Skeletal muscle satellite cell (primary cell): ENCODE data around the gene HOXC11.

Source experiments
- H3K27me3 ChIP-seq: 2 replicates; pipeline ENCODE4 v1.7.0; 2013; ENCODE audit warnings: low read length; ENCODE audit not compliant: control insufficient read depth, insufficient read depth
- H3K36me3 ChIP-seq: 2 replicates; pipeline ENCODE4 v1.7.0; 2013; ENCODE audit warnings: mild to moderate bottlenecking, control low read depth, low read length; ENCODE audit not compliant: insufficient read depth
- H3K4me1 ChIP-seq: 2 replicates; pipeline ENCODE4 v1.7.0; 2013; ENCODE audit warnings: low read length; ENCODE audit not compliant: control insufficient read depth, insufficient read depth
- H3K4me2 ChIP-seq: 2 replicates; pipeline ENCODE4 v1.7.0; 2013; ENCODE audit warnings: mild to moderate bottlenecking, low read length
- H3K4me3 ChIP-seq: 2 replicates; pipeline ENCODE4 v1.7.0; 2013; ENCODE audit warnings: low read length
- H3K9ac ChIP-seq: 2 replicates; pipeline ENCODE4 v1.7.0; 2013; ENCODE audit warnings: mild to moderate bottlenecking, low read depth, low read length, moderate library complexity
- H3K9me3 ChIP-seq: replicated peaks from 2 replicates; pipeline ENCODE4 v1.7.0; 2013; ENCODE audit warnings: mild to moderate bottlenecking, control low read depth, low read length

Gene HOXC11

DNA sequence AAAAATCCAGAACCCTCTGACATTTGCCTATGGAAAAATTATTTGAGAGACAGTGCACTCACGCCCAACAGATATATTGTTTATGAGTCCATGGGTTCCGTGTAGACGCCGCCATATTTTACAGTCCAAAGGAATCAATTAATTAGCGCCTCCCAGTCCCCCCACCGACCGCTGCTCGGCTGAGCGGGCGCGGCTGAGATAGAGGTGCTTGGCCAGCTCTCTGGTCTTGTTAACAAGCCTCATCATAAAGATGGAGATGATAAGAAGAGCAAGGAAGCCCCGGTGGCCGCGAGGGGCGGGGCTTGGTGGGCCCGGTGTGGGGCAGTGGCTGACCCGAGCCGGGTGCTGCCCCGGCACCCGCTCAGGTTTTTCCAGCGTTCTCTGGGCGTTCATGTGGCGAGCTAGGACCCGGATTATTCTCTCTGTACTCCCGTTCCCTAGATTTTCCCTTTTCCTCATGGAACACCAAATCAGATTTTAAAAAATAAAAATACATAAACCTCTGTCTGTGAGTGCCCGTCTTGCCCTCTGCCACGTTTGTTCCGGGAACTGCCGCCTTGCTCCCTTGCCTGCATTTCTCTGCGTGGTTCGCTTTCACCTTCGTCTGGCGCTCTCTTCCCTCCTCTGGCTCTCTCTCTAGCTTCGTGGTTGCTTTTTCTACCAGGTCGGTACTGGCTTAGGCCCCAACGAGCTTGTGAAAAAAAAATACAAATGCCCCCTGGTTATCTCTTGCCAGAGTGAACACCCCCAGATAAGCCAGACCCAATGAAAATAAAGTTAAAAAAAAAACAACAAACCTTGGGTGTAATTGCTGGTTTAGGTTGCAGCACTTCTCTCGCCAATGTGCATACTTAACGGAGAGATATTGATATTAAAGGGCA is 9.3 kb upstream of the HOXC11 start:
- Histone ChIP-seq H3K4me2 (peak overlapping the region; percentile 79), H3K36me3 (no peaks in the 10 kb centered on the region), H3K4me3 (peak overlapping the region; percentile 87), H3K27me3 (no peaks in the 10 kb centered on the region), H3K9me3 (no peaks in the 10 kb centered on the region), H3K4me1 (peaks cover 43% of the 10 kb centered on the region), H3K9ac (peak overlapping the region; percentile 96)

DNA sequence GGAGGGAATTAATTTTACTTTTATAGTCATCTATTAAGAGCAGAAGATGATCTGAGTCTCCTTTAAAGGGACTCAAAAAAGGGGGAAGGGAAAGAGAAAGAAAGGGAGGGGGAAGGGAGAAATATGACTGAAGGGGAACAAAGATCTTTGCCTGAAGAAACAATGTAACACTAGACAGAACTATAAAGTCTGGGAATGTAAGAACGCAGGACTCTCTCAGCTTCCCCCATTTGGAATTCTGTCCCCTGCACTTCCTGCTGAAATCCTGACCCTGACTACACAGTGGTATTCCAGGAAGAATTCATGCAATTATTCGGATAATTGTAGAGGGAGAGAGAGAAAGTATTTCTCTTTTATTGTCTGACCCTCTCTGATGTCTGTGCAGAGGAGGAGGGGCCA is 8.6 kb upstream of the HOXC11 start:
- peak overlapping the region; percentile 87 for H3K4me3 ChIP-seq
- peak overlapping the region; percentile 96 for H3K9ac ChIP-seq
- H3K4me2 ChIP-seq: peak overlapping the region; percentile 79
- no peaks in the 10 kb centered on the region for H3K9me3 ChIP-seq
- H3K27me3 ChIP-seq: no peaks in the 10 kb centered on the region
- peaks cover 50% of the 10 kb centered on the region for H3K4me1 ChIP-seq
- no peaks in the 10 kb centered on the region for H3K36me3 ChIP-seq

DNA sequence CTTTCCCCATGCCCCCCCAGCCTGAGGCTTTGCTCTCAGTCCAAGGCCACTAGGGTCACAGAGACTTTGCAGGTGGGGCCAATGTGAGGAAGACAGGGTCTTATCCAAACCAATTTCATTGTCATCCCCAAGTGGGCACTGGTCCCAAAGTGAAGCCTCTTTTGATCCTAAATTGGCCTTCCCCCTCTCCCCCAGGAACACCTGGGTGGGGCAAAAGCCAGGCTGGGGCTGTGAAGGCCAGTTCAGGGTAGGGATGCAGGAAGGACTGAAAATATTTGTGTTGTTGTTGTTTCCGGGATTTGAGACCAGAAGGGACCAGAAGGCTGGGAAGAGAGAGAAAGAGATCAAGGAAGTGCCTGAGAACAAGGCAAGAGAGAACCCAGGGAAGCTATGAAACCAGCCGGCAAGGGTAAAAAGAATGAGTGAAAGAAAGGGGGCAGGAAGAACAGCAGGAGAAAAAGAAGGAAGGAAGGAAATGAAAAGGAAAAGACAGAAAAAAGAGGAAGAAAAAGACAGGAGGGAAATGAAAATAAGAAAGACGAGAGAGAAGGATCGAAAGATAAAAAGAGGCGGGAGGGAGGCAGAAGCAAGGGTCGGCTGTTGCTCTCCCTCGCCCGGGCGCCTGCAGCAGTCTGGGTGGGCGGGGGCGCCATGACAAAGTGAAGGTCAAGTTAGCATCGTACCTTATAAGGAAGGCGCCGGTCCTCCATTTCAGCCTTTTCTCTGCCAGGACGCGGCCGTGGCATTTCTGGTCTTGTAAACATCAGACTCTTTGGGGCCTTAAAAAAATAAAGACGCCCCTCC is 7.4 kb upstream of the HOXC11 start:
- Histone ChIP-seq H3K27me3 (no peaks in the 10 kb centered on the region), H3K9me3 (no peaks in the 10 kb centered on the region), H3K4me2 (peak overlapping the region; percentile 79), H3K4me3 (peak overlapping the region; percentile 87), H3K9ac (peak overlapping the region; percentile 96), H3K4me1 (peaks cover 54% of the 10 kb centered on the region), H3K36me3 (no peaks in the 10 kb centered on the region)

DNA sequence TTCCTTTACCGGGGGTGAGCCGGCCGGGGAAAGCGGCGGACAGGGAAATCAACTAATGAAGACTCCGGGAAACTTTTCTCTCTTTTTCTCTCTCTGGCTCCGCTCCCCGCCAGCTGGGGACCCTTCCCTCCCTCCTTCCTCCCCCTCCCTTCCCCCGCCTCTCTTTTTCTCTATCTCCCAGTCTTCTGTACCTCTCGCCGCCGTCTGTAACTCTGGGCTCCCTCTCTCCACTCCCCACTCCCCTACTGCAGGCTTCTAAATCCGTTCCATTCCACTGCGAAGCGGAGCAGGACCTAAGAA is 6.9 kb upstream of the HOXC11 start:
- Histone ChIP-seq H3K4me3 (peak overlapping the region; percentile 87), H3K36me3 (no peaks in the 10 kb centered on the region), H3K4me1 (peaks cover 53% of the 10 kb centered on the region), H3K4me2 (peak overlapping the region; percentile 79), H3K9ac (peak overlapping the region; percentile 96), H3K27me3 (no peaks in the 10 kb centered on the region), H3K9me3 (no peaks in the 10 kb centered on the region)

DNA sequence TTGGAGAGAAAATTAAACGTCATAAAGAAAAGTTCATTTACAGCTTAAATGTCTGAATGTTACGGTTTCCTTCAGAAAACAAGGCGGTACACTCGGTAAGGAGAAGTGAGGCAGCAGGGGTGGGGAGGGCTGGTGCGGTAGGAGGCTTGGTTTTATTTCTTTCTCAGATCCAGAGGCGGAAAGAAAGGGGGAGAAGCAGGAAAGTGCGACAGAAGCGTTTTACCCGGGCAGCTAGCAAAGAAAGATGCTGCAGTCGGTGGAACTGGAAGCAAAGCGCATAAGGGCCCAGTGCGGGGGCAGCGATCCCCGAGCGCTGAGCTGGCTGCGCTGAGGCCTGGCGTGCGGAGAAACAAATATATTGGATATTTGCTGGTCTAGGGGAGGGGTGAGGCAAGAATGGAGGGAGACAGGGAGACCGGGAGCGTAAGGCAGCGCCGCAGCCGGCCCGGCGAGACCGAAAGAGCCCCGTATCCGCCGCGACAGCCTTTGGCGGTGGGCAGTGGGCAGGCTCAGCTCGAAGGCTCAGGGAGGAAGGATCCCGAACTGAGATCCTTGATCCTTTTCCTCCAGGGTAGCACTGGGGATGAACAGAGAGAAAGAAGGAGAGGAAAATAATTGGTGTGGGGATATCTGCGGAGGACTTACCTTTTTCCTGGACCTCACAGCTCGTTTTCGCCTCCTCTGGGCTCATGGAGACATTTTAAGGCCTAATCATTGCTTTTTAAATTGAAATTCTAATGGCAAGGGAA is 6.4 kb upstream of the HOXC11 start:
- no peaks in the 10 kb centered on the region for H3K36me3 ChIP-seq
- peak overlapping the region; percentile 87 for H3K4me3 ChIP-seq
- peak overlapping the region; percentile 79 for H3K4me2 ChIP-seq
- H3K4me1 ChIP-seq: peaks cover 59% of the 10 kb centered on the region
- no peaks in the 10 kb centered on the region for H3K9me3 ChIP-seq
- H3K27me3 ChIP-seq: no peaks in the 10 kb centered on the region
- H3K9ac ChIP-seq: peak overlapping the region; percentile 96

DNA sequence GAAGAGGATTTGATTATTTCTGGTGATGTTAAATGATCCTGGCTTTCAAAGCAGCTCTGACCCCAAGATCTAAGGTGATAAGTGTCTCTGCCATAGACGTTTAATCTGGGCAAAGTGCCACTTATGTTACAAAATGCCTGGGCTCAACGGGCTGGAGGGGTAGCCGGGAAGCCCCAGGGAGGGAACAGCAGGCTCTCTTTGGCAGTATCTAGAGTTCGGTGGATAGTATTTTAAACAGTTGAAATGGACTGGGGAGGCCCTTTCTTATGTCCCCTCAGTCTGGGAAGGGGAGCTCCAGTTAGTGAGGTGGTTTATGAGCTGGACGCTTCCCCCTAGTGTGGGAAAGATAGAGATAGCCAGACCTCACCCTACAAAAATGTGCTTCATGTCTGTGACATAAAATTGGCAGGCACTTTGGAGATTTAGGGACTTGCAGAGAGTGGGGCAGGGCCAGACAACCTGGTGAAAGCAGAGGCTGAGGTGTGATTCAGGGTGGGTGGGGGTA is 5.5 kb upstream of the HOXC11 start:
- Histone ChIP-seq H3K9me3 (no peaks in the 10 kb centered on the region), H3K9ac (peak overlapping the region; percentile 96), H3K36me3 (no peaks in the 10 kb centered on the region), H3K4me1 (peaks cover 58% of the 10 kb centered on the region), H3K4me2 (peak overlapping the region; percentile 79), H3K27me3 (no peaks in the 10 kb centered on the region), H3K4me3 (peak overlapping the region; percentile 87)

DNA sequence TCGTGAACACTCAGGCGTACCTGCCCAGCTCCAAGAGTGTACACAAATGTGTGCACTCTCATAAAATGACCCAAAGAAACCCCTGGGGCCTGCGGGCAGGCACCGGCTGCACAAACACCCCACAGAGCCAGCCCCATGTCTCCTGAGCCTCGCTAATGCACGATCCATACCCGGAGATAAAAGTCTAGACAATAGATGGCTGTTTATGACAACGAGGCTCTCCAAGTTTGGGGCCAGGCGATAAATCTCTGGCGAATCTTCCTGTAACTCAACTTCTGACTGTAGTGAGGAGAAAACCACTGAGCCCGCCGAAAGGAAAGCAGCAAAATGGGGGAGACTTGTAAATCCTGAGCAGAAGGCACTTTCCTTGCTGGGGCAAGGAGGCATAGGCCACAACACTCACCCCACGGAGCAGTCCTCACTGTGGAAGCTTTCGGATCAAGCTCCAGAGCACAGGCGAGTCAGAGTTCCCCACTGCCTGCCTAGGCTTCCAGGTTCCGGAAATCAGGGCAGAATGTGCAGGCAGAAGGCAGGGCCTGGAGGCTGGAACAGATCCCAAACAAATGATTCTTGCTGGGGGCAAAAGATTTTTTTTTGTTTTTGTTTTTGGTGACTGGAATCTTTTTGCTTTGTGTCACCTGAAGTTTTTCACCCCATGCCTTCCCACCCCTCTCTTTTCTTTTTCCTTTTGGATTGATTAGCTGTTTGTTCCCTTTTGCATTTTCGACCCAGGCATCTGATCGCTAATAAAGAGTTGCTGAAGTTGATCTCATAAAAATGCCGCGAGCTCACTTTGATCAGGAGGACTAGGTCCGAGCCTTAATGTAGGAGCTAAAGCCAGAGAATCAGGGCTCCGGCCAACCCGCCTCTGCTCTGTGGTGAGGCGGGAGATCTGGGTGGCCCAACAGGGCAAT is 4.5 kb upstream of the HOXC11 start:
- H3K9ac ChIP-seq: peak overlapping the region; percentile 96
- H3K4me3 ChIP-seq: peak overlapping the region; percentile 87
- H3K4me2 ChIP-seq: peak overlapping the region; percentile 79
- no peaks in the 10 kb centered on the region for H3K9me3 ChIP-seq
- no peaks in the 10 kb centered on the region for H3K27me3 ChIP-seq
- H3K4me1 ChIP-seq: peaks cover 53% of the 10 kb centered on the region
- no peaks in the 10 kb centered on the region for H3K36me3 ChIP-seq

DNA sequence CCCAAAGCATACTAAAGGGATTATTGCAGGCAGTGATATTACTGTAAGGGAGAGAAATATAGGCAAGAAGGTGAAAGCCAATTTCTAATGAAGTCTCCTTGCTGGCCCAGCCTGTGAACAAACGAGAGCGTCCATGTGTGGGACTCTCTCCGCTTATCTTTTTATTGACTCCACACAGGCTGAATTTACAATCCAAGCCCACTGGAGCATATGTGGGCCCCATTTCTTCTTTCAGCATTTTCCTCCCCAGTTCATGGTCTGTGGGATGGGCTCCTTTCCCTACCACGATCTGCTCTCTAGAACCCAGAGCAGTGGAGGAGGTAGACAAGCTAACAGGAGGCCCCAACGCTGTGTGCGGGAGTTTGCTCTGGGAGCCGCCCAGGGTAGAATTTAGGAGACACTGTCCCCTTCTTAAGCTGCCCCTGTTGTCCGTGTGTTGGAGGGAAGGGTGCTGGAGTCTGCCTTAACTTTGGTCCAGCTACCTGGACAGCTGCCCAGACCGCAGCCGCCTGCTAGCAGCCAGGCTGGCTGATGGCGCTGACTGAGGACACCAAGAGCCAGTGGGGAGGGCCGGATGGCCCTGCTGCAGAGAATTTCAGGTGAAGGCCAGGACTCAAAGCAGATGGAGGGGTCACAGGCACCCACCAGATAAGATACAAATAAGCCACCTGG is 3.2 kb upstream of the HOXC11 start:
- Histone ChIP-seq H3K27me3 (no peaks in the 10 kb centered on the region), H3K9me3 (no peaks in the 10 kb centered on the region), H3K4me2 (peak overlapping the region; percentile 79), H3K4me3 (peak overlapping the region; percentile 87), H3K9ac (peak overlapping the region; percentile 96), H3K36me3 (no peaks in the 10 kb centered on the region), H3K4me1 (peaks cover 43% of the 10 kb centered on the region)

DNA sequence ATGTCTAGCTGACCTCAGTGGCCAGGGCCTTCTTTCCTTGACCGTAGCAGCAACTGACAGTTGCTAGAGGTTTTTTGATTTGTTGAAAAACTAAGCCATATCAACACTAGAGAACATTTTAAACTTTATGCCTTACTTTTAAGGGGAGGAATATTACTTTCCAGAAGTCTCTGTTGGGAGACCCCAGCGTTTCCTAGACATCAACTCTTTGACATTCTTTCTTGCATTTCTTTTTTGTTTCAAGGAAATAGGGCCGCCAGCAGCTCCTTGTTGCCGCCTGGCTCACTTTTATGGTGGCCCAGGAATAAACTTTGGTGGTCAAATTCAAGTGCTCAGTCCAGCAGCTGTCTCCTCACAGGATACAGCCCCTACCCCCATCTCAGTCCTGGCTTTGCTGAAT is 2.5 kb upstream of the HOXC11 start:
- Histone ChIP-seq H3K4me2 (peak overlapping the region; percentile 79), H3K4me1 (peaks cover 35% of the 10 kb centered on the region), H3K27me3 (no peaks in the 10 kb centered on the region), H3K36me3 (peaks cover under 1% of the 10 kb centered on the region), H3K9me3 (no peaks in the 10 kb centered on the region), H3K4me3 (no peak overlapping the region), H3K9ac (no peak overlapping the region)

DNA sequence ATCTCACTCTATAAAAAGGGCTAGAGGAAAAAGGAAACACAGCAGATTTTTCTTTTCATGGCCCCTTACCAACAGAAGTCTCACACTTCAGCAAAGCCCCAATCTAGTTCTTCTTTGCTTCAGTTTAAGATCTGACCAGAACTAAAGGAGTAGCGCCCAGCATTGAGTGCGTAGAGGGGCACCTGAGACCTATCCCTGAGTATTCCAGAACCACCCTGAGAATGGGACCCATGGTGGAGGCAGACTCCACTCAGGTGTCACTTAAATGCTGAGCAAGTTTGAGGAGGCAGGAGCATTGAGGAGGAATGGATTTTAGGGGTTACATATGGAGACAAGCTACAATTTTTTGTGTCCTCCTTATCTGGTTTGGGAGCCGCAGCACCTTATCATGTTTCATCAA is 1.8 kb upstream of the HOXC11 start:
- Histone ChIP-seq H3K4me1 (peaks cover 39% of the 10 kb centered on the region), H3K27me3 (no peaks in the 10 kb centered on the region), H3K9me3 (no peaks in the 10 kb centered on the region)

More for the DNA sequence above, 1.8 kb upstream of the HOXC11 start:
- H3K4me2 ChIP-seq: peak overlapping the region; percentile 99
- no peak overlapping the region for H3K4me3 ChIP-seq
- peaks cover 8% of the 10 kb centered on the region for H3K36me3 ChIP-seq
- H3K9ac ChIP-seq: peak overlapping the region; percentile 95
